ENCODE results near the gene CPE. TPM values are rescaled to one million over a fixed set of nuclear protein-coding genes. Genes with fewer than 3 reads are reported as not detected.

The CPE gene
- polyA plus RNA-seq, 4 donors: 1.1 to 326 (median 22.9) TPM

GRCh38 chr4:165425629-165426028, 46.8 kb downstream of the CPE start:
- Histone ChIP-seq H3K4me1 (ENCODE audit: control insufficient read depth in 3 of 3, insufficient read depth in 2 of 3, low read depth in 1 of 3, low read length in 2 of 3) (no peaks in the 10 kb centered on the region), H3K27me3 (ENCODE audit: control insufficient read depth in 3 of 3, insufficient read depth in 3 of 3, low read length in 3 of 3) (no peaks in the 10 kb centered on the region), H3K9me3 (ENCODE audit: control insufficient read depth in 2 of 2, insufficient read depth in 1 of 2, low read depth in 1 of 2, low read length in 1 of 2) (peaks cover 0 to 3% of the 10 kb centered on the region in 2 donors), H3K36me3 (ENCODE audit: control insufficient read depth in 3 of 3, insufficient read depth in 2 of 3, low read depth in 1 of 3, low read length in 3 of 3) (no peaks in the 10 kb centered on the region), H3K4me3 (ENCODE audit: low read depth in 1 of 3, low read length in 3 of 3) (no peak overlapping the region), H3K27ac (ENCODE audit: low read depth in 1 of 3, low read length in 2 of 3) (no peak overlapping the region)
- DNase-seq (no peak), FAIRE-seq (no peak)

GRCh38 chr4:165426331-165426730, 47.5 kb downstream of the CPE start:
- no peak for FAIRE-seq

DNA sequence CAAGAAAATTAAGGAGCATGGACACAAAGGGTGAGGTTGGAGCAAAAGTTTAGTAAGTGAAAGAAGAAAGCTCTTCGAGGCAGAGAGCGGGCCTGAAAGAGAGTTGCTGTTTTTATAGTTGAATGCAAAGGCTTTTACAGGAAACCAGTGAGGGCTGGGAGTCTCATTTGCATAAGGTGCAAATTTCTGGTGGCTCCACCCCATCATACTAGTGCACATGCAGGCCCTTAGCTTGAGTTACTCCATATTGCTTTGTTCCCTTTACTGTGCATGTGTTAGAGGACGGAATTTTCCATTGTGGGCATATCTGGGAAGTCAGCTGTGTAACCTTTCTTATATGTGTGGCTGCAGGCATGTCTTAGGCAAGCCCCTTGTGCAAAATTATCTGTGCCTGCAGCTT, 48.0 kb downstream of the CPE start:
- Histone ChIP-seq H3K27ac (ENCODE audit: low read depth in 1 of 3, low read length in 2 of 3) (no peak overlapping the region), H3K27me3 (ENCODE audit: control insufficient read depth in 3 of 3, insufficient read depth in 3 of 3, low read length in 3 of 3) (no peaks in the 10 kb centered on the region), H3K36me3 (ENCODE audit: control insufficient read depth in 3 of 3, insufficient read depth in 2 of 3, low read depth in 1 of 3, low read length in 3 of 3) (no peaks in the 10 kb centered on the region), H3K9me3 (ENCODE audit: control insufficient read depth in 2 of 2, insufficient read depth in 1 of 2, low read depth in 1 of 2, low read length in 1 of 2) (peaks cover 0 to 3% of the 10 kb centered on the region in 2 donors), H3K4me1 (ENCODE audit: control insufficient read depth in 3 of 3, insufficient read depth in 2 of 3, low read depth in 1 of 3, low read length in 2 of 3) (no peaks in the 10 kb centered on the region), H3K4me3 (ENCODE audit: low read depth in 1 of 3, low read length in 3 of 3) (no peak overlapping the region)
- WGBS, 3 donors: 75 to 91% (median 75%) methylated on average over 3 of the region's 3 CpGs
- FAIRE-seq: no peak
- no peak for DNase-seq

More at GRCh38 chr4:165426331-165426730, 47.5 kb downstream of the CPE start:
- no peaks in the 10 kb centered on the region for H3K27me3 ChIP-seq (ENCODE audit: control insufficient read depth in 3 of 3, insufficient read depth in 3 of 3, low read length in 3 of 3)
- H3K27ac ChIP-seq (ENCODE audit: low read depth in 1 of 3, low read length in 2 of 3): no peak overlapping the region
- no peaks in the 10 kb centered on the region for H3K36me3 ChIP-seq (ENCODE audit: control insufficient read depth in 3 of 3, insufficient read depth in 2 of 3, low read depth in 1 of 3, low read length in 3 of 3)
- no peak overlapping the region for H3K4me3 ChIP-seq (ENCODE audit: low read depth in 1 of 3, low read length in 3 of 3)
- WGBS, 3 donors: 86 to 96% (median 93%) methylated on average over 1 of the region's 1 CpG
- H3K4me1 ChIP-seq (ENCODE audit: control insufficient read depth in 3 of 3, insufficient read depth in 2 of 3, low read depth in 1 of 3, low read length in 2 of 3): no peaks in the 10 kb centered on the region
- peaks cover 0 to 3% of the 10 kb centered on the region in 2 donors for H3K9me3 ChIP-seq (ENCODE audit: control insufficient read depth in 2 of 2, insufficient read depth in 1 of 2, low read depth in 1 of 2, low read length in 1 of 2)
- DNase-seq: no peak

- no peak overlapping the region for H3K27ac ChIP-seq (ENCODE audit: low read depth in 1 of 3, low read length in 2 of 3)
- DNase-seq (no peak), FAIRE-seq (no peak)
- no peaks in the 10 kb centered on the region for H3K4me1 ChIP-seq (ENCODE audit: control insufficient read depth in 3 of 3, insufficient read depth in 2 of 3, low read depth in 1 of 3, low read length in 2 of 3)
- 66 to 88% (median 70%) methylated on average over 2 of the region's 2 CpGs for WGBS, 3 donors
- H3K4me3 ChIP-seq (ENCODE audit: low read depth in 1 of 3, low read length in 3 of 3): no peak overlapping the region
- peaks cover 0 to 3% (median 0%) of the 10 kb centered on the region in 3 donors for H3K27me3 ChIP-seq (ENCODE audit: control insufficient read depth in 3 of 3, insufficient read depth in 3 of 3, low read length in 3 of 3)
- H3K9me3 ChIP-seq (ENCODE audit: control insufficient read depth in 2 of 2, insufficient read depth in 1 of 2, low read depth in 1 of 2, low read length in 1 of 2): peaks cover 0 to 3% of the 10 kb centered on the region in 2 donors
- H3K36me3 ChIP-seq (ENCODE audit: control insufficient read depth in 3 of 3, insufficient read depth in 2 of 3, low read depth in 1 of 3, low read length in 3 of 3): no peaks in the 10 kb centered on the region
These were observed 50.1 kb downstream of the CPE start for GRCh38 chr4:165428957-165429356.

GRCh38 chr4:165433529-165433928, 54.7 kb downstream of the CPE start:
- H3K27ac ChIP-seq (ENCODE audit: low read depth in 1 of 3, low read length in 2 of 3): no peak overlapping the region
- WGBS, 3 donors: 86 to 89% (median 87%) methylated on average over 5 of the region's 5 CpGs
- H3K4me1 ChIP-seq (ENCODE audit: control insufficient read depth in 3 of 3, insufficient read depth in 2 of 3, low read depth in 1 of 3, low read length in 2 of 3): no peaks in the 10 kb centered on the region
- H3K9me3 ChIP-seq (ENCODE audit: control insufficient read depth in 2 of 2, insufficient read depth in 1 of 2, low read depth in 1 of 2, low read length in 1 of 2): peaks cover 0 to 3% of the 10 kb centered on the region in 2 donors
- FAIRE-seq (no peak), DNase-seq (no peak)
- no peaks in the 10 kb centered on the region for H3K36me3 ChIP-seq (ENCODE audit: control insufficient read depth in 3 of 3, insufficient read depth in 2 of 3, low read depth in 1 of 3, low read length in 3 of 3)
- no peak overlapping the region for H3K4me3 ChIP-seq (ENCODE audit: low read depth in 1 of 3, low read length in 3 of 3)
- peaks cover 0 to 3% (median 0%) of the 10 kb centered on the region in 3 donors for H3K27me3 ChIP-seq (ENCODE audit: control insufficient read depth in 3 of 3, insufficient read depth in 3 of 3, low read length in 3 of 3)

DNA sequence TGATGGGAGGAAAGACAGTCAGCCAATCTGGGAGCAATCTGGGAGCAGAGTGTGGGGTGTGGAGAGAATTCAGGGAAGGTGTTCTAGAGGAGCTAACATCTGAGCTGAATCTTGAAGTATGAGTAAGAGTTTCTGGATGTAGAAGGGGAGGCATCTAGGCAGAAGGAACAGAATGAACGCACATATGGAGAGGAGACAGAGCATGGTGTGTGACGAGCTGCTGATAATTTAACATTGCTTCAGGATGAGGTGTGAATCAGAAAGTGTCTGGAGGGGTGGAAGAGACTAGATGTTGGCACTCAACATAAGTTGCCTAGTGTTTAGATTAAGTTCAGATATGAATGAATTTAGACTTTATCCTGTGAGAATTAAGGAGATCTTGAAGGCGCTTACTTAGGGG, 58.9 kb downstream of the CPE start:
- H3K4me3 ChIP-seq (ENCODE audit: low read depth in 1 of 3, low read length in 3 of 3): no peak overlapping the region
- no peak overlapping the region for H3K27ac ChIP-seq (ENCODE audit: low read depth in 1 of 3, low read length in 2 of 3)
- H3K4me1 ChIP-seq (ENCODE audit: control insufficient read depth in 3 of 3, insufficient read depth in 2 of 3, low read depth in 1 of 3, low read length in 2 of 3): no peaks in the 10 kb centered on the region
- peaks cover 0 to 3% (median 0%) of the 10 kb centered on the region in 3 donors for H3K27me3 ChIP-seq (ENCODE audit: control insufficient read depth in 3 of 3, insufficient read depth in 3 of 3, low read length in 3 of 3)
- no peak for DNase-seq
- H3K9me3 ChIP-seq (ENCODE audit: control insufficient read depth in 2 of 2, insufficient read depth in 1 of 2, low read depth in 1 of 2, low read length in 1 of 2): no peaks in the 10 kb centered on the region
- FAIRE-seq: no peak
- H3K36me3 ChIP-seq (ENCODE audit: control insufficient read depth in 3 of 3, insufficient read depth in 2 of 3, low read depth in 1 of 3, low read length in 3 of 3): no peaks in the 10 kb centered on the region
- 89 to 93% (median 92%) methylated on average over 3 of the region's 3 CpGs for WGBS, 3 donors

GRCh38 chr4:165439344-165439743, 60.5 kb downstream of the CPE start:
- H3K27me3 ChIP-seq (ENCODE audit: control insufficient read depth in 3 of 3, insufficient read depth in 3 of 3, low read length in 3 of 3): no peaks in the 10 kb centered on the region
- no peaks in the 10 kb centered on the region for H3K36me3 ChIP-seq (ENCODE audit: control insufficient read depth in 3 of 3, insufficient read depth in 2 of 3, low read depth in 1 of 3, low read length in 3 of 3)
- no peak for DNase-seq
- no peak for FAIRE-seq
- no peaks in the 10 kb centered on the region for H3K4me1 ChIP-seq (ENCODE audit: control insufficient read depth in 3 of 3, insufficient read depth in 2 of 3, low read depth in 1 of 3, low read length in 2 of 3)
- 57 to 65% (median 58%) methylated on average over 2 of the region's 2 CpGs for WGBS, 3 donors
- H3K27ac ChIP-seq (ENCODE audit: low read depth in 1 of 3, low read length in 2 of 3): no peak overlapping the region
- H3K9me3 ChIP-seq (ENCODE audit: control insufficient read depth in 2 of 2, insufficient read depth in 1 of 2, low read depth in 1 of 2, low read length in 1 of 2): no peaks in the 10 kb centered on the region
- H3K4me3 ChIP-seq (ENCODE audit: low read depth in 1 of 3, low read length in 3 of 3): no peak overlapping the region

DNA sequence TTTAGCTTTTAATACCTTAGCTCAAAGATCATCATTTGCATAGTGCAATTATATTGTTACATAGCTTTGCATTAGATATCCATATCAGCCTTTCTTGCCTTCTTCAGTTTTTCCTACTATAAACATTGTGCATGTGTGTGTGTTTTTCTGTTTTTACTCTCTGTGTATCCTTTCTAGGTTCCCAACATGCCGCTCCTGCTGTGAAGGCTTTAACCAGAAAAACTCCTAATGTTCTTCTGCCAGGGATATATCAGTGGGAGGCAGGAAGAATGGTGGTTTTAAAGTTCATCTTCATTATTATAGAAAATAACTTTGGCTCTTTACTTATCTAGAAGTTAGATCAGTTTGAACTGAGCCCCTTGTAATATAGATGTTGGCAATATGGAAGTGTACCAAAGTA, 61.2 kb downstream of the CPE start:
- no peaks in the 10 kb centered on the region for H3K4me1 ChIP-seq (ENCODE audit: control insufficient read depth in 3 of 3, insufficient read depth in 2 of 3, low read depth in 1 of 3, low read length in 2 of 3)
- 68 to 87% (median 86%) methylated on average over 1 of the region's 1 CpG for WGBS, 3 donors
- no peak for DNase-seq

DNA sequence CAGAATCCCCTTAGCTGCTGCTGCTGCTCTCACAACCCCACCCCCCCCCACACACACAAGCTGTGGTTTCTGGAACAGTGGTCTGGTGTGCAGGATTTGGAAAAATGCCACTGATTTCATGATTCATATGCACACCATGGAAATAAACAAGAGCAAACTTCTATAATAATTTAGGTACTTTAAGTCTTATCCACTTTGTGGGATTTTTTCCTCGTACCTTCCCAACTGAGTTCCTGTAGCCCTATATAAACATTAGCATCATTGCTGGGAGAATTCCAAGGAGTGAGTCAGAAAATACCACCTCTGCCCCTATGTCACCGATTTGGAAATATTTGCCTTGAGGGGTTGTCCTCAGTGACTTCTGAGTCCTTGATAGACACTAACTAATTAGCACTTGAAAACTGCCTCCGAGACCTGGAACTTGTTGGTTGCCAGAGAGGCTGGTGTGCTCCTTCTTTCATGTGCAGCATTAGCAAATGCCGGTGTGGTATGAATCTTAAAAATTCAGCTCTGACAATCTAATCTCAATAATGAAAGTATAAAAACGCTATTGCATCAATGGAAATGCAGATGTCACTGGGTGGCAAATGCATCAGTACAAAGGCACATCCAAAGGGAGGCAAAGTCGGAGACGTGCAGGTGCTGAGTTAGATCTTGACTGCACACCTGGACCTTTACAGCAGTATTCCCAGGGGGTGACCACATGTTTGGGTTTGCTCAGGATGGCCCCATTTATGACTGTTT, 61.8 kb downstream of the CPE start:
- Histone ChIP-seq H3K27me3 (ENCODE audit: control insufficient read depth in 3 of 3, insufficient read depth in 3 of 3, low read length in 3 of 3) (no peaks in the 10 kb centered on the region), H3K4me1 (ENCODE audit: control insufficient read depth in 3 of 3, insufficient read depth in 2 of 3, low read depth in 1 of 3, low read length in 2 of 3) (no peaks in the 10 kb centered on the region), H3K9me3 (ENCODE audit: control insufficient read depth in 2 of 2, insufficient read depth in 1 of 2, low read depth in 1 of 2, low read length in 1 of 2) (no peaks in the 10 kb centered on the region), H3K4me3 (ENCODE audit: low read depth in 1 of 3, low read length in 3 of 3) (no peak overlapping the region), H3K27ac (ENCODE audit: low read depth in 1 of 3, low read length in 2 of 3) (no peak overlapping the region), H3K36me3 (ENCODE audit: control insufficient read depth in 3 of 3, insufficient read depth in 2 of 3, low read depth in 1 of 3, low read length in 3 of 3) (no peaks in the 10 kb centered on the region)
- FAIRE-seq (no peak), DNase-seq (no peak)
- WGBS, 3 donors: 61 to 69% (median 64%) methylated on average over 7 of the region's 7 CpGs

More for the DNA sequence above, 61.2 kb downstream of the CPE start:
- Histone ChIP-seq H3K36me3 (ENCODE audit: control insufficient read depth in 3 of 3, insufficient read depth in 2 of 3, low read depth in 1 of 3, low read length in 3 of 3) (no peaks in the 10 kb centered on the region), H3K9me3 (ENCODE audit: control insufficient read depth in 2 of 2, insufficient read depth in 1 of 2, low read depth in 1 of 2, low read length in 1 of 2) (no peaks in the 10 kb centered on the region), H3K27me3 (ENCODE audit: control insufficient read depth in 3 of 3, insufficient read depth in 3 of 3, low read length in 3 of 3) (no peaks in the 10 kb centered on the region), H3K27ac (ENCODE audit: low read depth in 1 of 3, low read length in 2 of 3) (no peak overlapping the region), H3K4me3 (ENCODE audit: low read depth in 1 of 3, low read length in 3 of 3) (no peak overlapping the region)
- FAIRE-seq: no peak
